K562 (cell line): ENCODE results near the gene CGB8. TPM values are rescaled to one million over a fixed set of nuclear protein-coding genes. Genes with fewer than 3 reads are reported as not detected.

ENCODE experiments used
- E2F8 ChIP-seq: fragments of 450-650 bp; IDR thresholded peaks from 2 replicates; pipeline ENCODE4 v1.7.1; 2018; ENCODE audit warnings: mild to moderate bottlenecking, low read depth; ENCODE audit not compliant: partially characterized antibody
- HCFC1 ChIP-seq: IDR thresholded peaks from 2 replicates; pipeline ENCODE4 v1.6.1; 2012; ENCODE audit warnings: low read depth, low read length, improper control_type of control experiment
- HDAC1 ChIP-seq, 2 experiments: fragments of 450-650 bp; IDR thresholded peaks; 2 replicates each; pipeline ENCODE4 v1.6.1; 2016 to 2017; ENCODE audit warnings: inconsistent platforms in 1 of 2, mild to moderate bottlenecking in 1 of 2, moderate library complexity in 1 of 2
- HDAC8 ChIP-seq: fragments of 450-650 bp; IDR thresholded peaks from 2 replicates; pipeline ENCODE4 v1.6.1; 2016; ENCODE audit warnings: mild to moderate bottlenecking, missing genetic modification characterization, moderate library complexity, missing compliant biosample characterization
- KDM5B ChIP-seq: fragments of 200-600 bp; sonication (generic); IDR thresholded peaks from 2 replicates; pipeline ENCODE4 v1.6.1; 2012; ENCODE audit warnings: low read depth, mild to moderate bottlenecking, moderate library complexity, low read length, control low read depth, inconsistent platforms; ENCODE audit not compliant: insufficient replicate concordance
- KLF1 ChIP-seq: fragments of 450-650 bp; IDR thresholded peaks from 2 replicates; pipeline ENCODE4 v1.6.1; 2016; ENCODE audit warnings: missing genetic modification characterization, missing compliant biosample characterization
- NELFE ChIP-seq: IDR thresholded peaks from 2 replicates; pipeline ENCODE4 v1.6.1; 2011; ENCODE audit warnings: mild to moderate bottlenecking; ENCODE audit not compliant: insufficient read depth, insufficient read length
- NEUROD1 ChIP-seq: fragments of 150-350 bp; IDR thresholded peaks from 2 replicates; pipeline ENCODE4 v1.6.1; 2014; ENCODE audit warnings: borderline replicate concordance, low read length, low read depth; ENCODE audit not compliant: partially characterized antibody
- NKRF ChIP-seq: fragments of 450-650 bp; IDR thresholded peaks from 2 replicates; pipeline ENCODE4 v1.6.1; 2016; ENCODE audit warnings: borderline replicate concordance
- PBX2 ChIP-seq, 2 experiments: IDR thresholded peaks in 1 of 2; conservative IDR thresholded peaks in 1 of 2; 2 replicates each; pipeline ENCODE4 v1.6.1; 2016; ENCODE audit warnings: low read depth in 2 of 2, mild to moderate bottlenecking in 1 of 2, missing compliant biosample characterization in 1 of 2, missing genetic modification characterization in 1 of 2, moderate library complexity in 1 of 2
- POLR2G ChIP-seq: fragments of 200-400 bp; formaldehyde crosslinking; IDR thresholded peaks from 2 replicates; pipeline ENCODE4 v1.6.1; 2017; ENCODE audit warnings: low read depth, mild to moderate bottlenecking, antibody characterized with exemption, low read length, moderate library complexity
- SMARCA4 ChIP-seq: fragments of 450-650 bp; IDR thresholded peaks from 2 replicates; pipeline ENCODE4 v1.6.1; 2016
- SMARCE1 ChIP-seq: fragments of 450-650 bp; IDR thresholded peaks from 2 replicates; pipeline ENCODE4 v1.7.1; 2016; ENCODE audit warnings: mild to moderate bottlenecking
- TCF3 ChIP-seq: sonication (generic); formaldehyde crosslinking; IDR thresholded peaks from 2 replicates; pipeline ENCODE4 v1.4.0; 2020; ENCODE audit warnings: mild to moderate bottlenecking, missing genetic modification reagents
- ZNF347 ChIP-seq: fragments of 450-650 bp; formaldehyde crosslinking; IDR thresholded peaks from 2 replicates; pipeline ENCODE4 v1.4.0; 2020; ENCODE audit warnings: low read depth, mild to moderate bottlenecking, moderate library complexity
- polyA plus RNA-seq, 8 experiments: library from polyadenylated mRNA; depleted of rRNA in 4 of 8; stranded (reverse) in 5 of 8; unstranded in 3 of 8; fragments of >200 nt; fragmentation: Nextera tagmentation in 2 of 8; fragmentation: Illumina TruSeq in 1 of 8; extraction: Ambion mirVana in 2 of 8; extraction: Trizol in 1 of 8; gene quantifications; 2 replicates each; pipeline versions ENCODE4 v1.2.1 to v1.2.3, GENCODE V29; 2011 to 2014; ENCODE audit warnings: inconsistent platforms in 1 of 8, missing spikeins in 1 of 8
- total RNA-seq, 7 experiments: library from RNA; depleted of rRNA in 6 of 7; stranded (reverse); fragments of >200 nt in 6 of 7; fragmentation: Illumina TruSeq in 2 of 7; extraction: Trizol in 2 of 7; gene quantifications; 2 replicates each; pipeline versions ENCODE4 v1.2.1 to v1.2.3, GENCODE V29; 2011 to 2021; ENCODE audit warnings: low replicate concordance in 1 of 7

CGB8 gene
- total and polyA plus RNA-seq, 9 of the 15 experiments (the other 6 are each of a cell fraction or from before 2014, with no cell fraction given): not detected

- TF ChIP-seq HDAC8 (tag): no peak
- TF ChIP-seq NKRF: peak; percentile 59; the same call in 1 of the 2 replicates
- peak; percentile 30; the same call in 1 of the 2 replicates for TF ChIP-seq SMARCA4
- TF ChIP-seq TCF3 (CRISPR knock-in tag): 0 out of 2 replicates have a peak, but pooled peaks have one; percentile 13
- TF ChIP-seq NELFE: no peak
- TF ChIP-seq SMARCE1: 0 out of 2 replicates have a peak, but pooled peaks have one; percentile 23
- TF ChIP-seq KDM5B: peak; percentile 28
- 0 out of 4 replicates have a peak, but pooled peaks of 1 of the 2 experiments have one; percentile 37 for TF ChIP-seq HDAC1 (IDR thresholded peaks at IDR 0.05)
- 0 out of 2 replicates have a peak, but pooled peaks have one; percentile 26 for TF ChIP-seq POLR2G
- TF ChIP-seq HCFC1: no peak
- TF ChIP-seq E2F8: no peak
- no peak for TF ChIP-seq KLF1 (tag)
- no peak for TF ChIP-seq NEUROD1
- TF ChIP-seq ZNF347 (CRISPR knock-in tag): no peak
- TF ChIP-seq PBX2 (CRISPR knock-in tag; IDR thresholded peaks at IDR 0.05; ENCODE audit: low read depth): no peak
- TF ChIP-seq PBX2 (tag; conservative IDR thresholded peaks at IDR 0.05; ENCODE audit: low read depth): no peak
These were observed 24.8 kb upstream of the CGB8 start (continued) for GRCh38 chr19:49073514-49074378.
